HG03432 (cell line): ENCODE measurements around the gene ASAP2.

ENCODE experiments used
- ATAC-seq: cut with Tn5 transposase; IDR thresholded peaks from one replicate; pipeline ENCODE4 v1.9.1; 2021; ENCODE audit warnings: mild to moderate bottlenecking, moderate library complexity; ENCODE audit not compliant: unreplicated experiment

ASAP2 gene

GRCh38 chr2:9230051-9230802 is 23.6 kb downstream of the ASAP2 start:
- ATAC-seq = no peak

- no peak for ATAC-seq
Observed at GRCh38 chr2:9230881-9231280, 24.3 kb downstream of the ASAP2 start.

- ATAC-seq = no peak
Observed at GRCh38 chr2:9231291-9232165, 24.9 kb downstream of the ASAP2 start.

GRCh38 chr2:9232166-9232479 is 25.5 kb downstream of the ASAP2 start:
- ATAC-seq = no peak

GRCh38 chr2:9232886-9233285 is 26.3 kb downstream of the ASAP2 start:
- ATAC-seq = no peak

GRCh38 chr2:9234680-9235146 is 28.1 kb downstream of the ASAP2 start:
- no peak for ATAC-seq

GRCh38 chr2:9235147-9236044 is 28.8 kb downstream of the ASAP2 start:
- ATAC-seq = no peak

GRCh38 chr2:9236045-9236344 is 29.4 kb downstream of the ASAP2 start:
- no peak for ATAC-seq

GRCh38 chr2:9236867-9237266 is 30.3 kb downstream of the ASAP2 start:
- no peak for ATAC-seq

GRCh38 chr2:9237831-9238230 is 31.2 kb downstream of the ASAP2 start:
- no peak for ATAC-seq

GRCh38 chr2:9238591-9239326 is 32.1 kb downstream of the ASAP2 start:
- ATAC-seq = no peak

- ATAC-seq = no peak
Observed at GRCh38 chr2:9239616-9240015, 33.0 kb downstream of the ASAP2 start.

- no peak for ATAC-seq
Observed at GRCh38 chr2:9240745-9241144, 34.1 kb downstream of the ASAP2 start.

- no peak for ATAC-seq
Observed at GRCh38 chr2:9241233-9241632, 34.6 kb downstream of the ASAP2 start.

- ATAC-seq = no peak
Observed at GRCh38 chr2:9243357-9243756, 36.7 kb downstream of the ASAP2 start.

GRCh38 chr2:9244985-9245544 is 38.5 kb downstream of the ASAP2 start:
- ATAC-seq = no peak

GRCh38 chr2:9247177-9247576 is 40.6 kb downstream of the ASAP2 start:
- ATAC-seq = no peak

GRCh38 chr2:9247786-9248185 is 41.2 kb downstream of the ASAP2 start:
- no peak for ATAC-seq

GRCh38 chr2:9248363-9248762 is 41.8 kb downstream of the ASAP2 start:
- no peak for ATAC-seq

- no peak for ATAC-seq
Observed at GRCh38 chr2:9249020-9249800, 42.6 kb downstream of the ASAP2 start.
